Prostate gland (tissue), 2 donors: ENCODE data around the gene SGPL1. TPM values are rescaled to one million over a fixed set of nuclear protein-coding genes. Genes with fewer than 3 reads are reported as not detected.

Experiments used
- DNase-seq: peaks from one replicate; pipeline ENCODE4 v3.0.0-alpha.2; 2019; ENCODE audit warnings: low spot score
- H3K27ac ChIP-seq, 2 donors: fragments of 200-600 bp; sonication (generic); 2 replicates each; pipeline ENCODE4 v1.5.1; 2017 to 2019
- H3K27me3 ChIP-seq: fragments of 200-600 bp; sonication (generic); replicated peaks from 2 replicates; pipeline ENCODE4 v1.5.1; 2019; ENCODE audit not compliant: insufficient read depth
- H3K36me3 ChIP-seq, 2 donors: fragments of 200-600 bp; sonication (generic); 1 replicate in 1 of 2; 2 replicates in 1 of 2; pipeline versions ENCODE4 v1.5.1 to v1.8.1; 2017 to 2019
- H3K4me1 ChIP-seq: fragments of 200-600 bp; sonication (generic); replicated peaks from 2 replicates; pipeline ENCODE4 v1.5.1; 2019
- H3K4me3 ChIP-seq, 2 donors: fragments of 200-600 bp; sonication (generic); 2 replicates each; pipeline ENCODE4 v1.5.1; 2017 to 2019
- H3K9me3 ChIP-seq: fragments of 200-600 bp; sonication (generic); 2 replicates; pipeline ENCODE4 v1.5.1; 2017
- POLR2A ChIP-seq: fragments of 450-650 bp; IDR thresholded peaks from one replicate; pipeline ENCODE4 v1.6.1; 2016; ENCODE audit warnings: antibody characterized with exemption, mild to moderate bottlenecking
- POLR2AphosphoS5 ChIP-seq: sonication (generic); formaldehyde crosslinking; IDR thresholded peaks from one replicate; pipeline ENCODE4 v1.6.1; 2017; ENCODE audit warnings: antibody characterized with exemption
- WGBS: methylation state at CpG from one replicate; pipeline ENCODE4 v1.1.5; 2018; 5-methylcytosine and 5-hydroxymethylcytosine counted together
- intact Hi-C: fragments of 100-400 bp; cut with DNase I; formaldehyde crosslinking; loops from one replicate; pipeline ENCODE4 v1.14.2; 2022
- total RNA-seq, 2 donors: library from RNA; depleted of rRNA; stranded (reverse); fragments of >200 nt; gene quantifications; one replicate each; pipeline ENCODE4 v1.1.0, GENCODE V29; 2016
- TF ChIP-seq, protein P1 (sequence below), 4 experiments: fragments of 200-600 bp in 2 of 4; fragments of 450-650 bp in 2 of 4; sonication (generic) in 2 of 4; IDR thresholded peaks; 1 replicate in 3 of 4; 2 replicates in 1 of 4; pipeline ENCODE4 v1.5.1; 2016 to 2019; ENCODE audit warnings: antibody characterized with exemption in 4 of 4, mild to moderate bottlenecking in 2 of 4, moderate library complexity in 2 of 4

SGPL1 gene
- total RNA-seq, 2 donors from 2014 or later = 52.6 to 64.4 TPM

DNA sequence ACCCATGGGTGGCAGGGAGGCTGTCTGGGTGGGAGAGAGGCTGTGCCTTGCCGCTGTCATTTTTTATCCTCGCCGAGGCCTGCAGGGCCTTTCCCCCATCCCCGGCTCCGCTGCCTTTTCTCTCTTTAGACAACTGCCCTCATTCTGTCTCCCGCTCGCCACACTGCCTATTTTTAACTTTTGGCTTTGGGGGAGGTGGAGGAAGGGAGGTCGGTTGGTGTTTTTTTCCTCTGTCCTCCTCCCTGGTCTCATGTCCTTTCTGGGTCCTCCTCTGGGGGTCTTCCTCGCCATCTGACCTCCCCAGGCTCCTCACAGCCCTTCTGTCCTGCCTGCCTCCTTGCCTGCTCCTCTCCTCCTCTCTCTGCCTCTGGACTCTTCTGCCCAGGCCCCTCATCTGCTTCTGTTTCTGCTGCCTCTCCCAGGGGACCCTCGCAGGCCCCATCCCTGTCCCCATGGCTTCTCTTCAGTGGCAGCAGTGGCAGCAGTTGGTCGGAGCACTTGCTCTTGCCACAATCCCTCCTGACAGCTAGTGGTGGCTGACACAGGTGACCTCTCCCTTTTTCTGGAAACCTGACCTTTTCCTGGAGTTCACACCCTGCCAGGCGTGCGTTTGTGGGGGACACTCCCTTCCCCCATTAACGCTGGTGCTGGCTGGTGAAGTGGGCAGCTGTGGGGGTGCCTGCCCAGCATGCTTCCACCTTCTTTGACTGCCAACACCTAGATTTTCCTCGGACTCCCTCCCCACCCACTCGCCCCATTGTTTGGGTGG is 92.1 kb downstream of the SGPL1 start:
- DNase-seq = no peak
- Histone ChIP-seq H3K27ac (no peak overlapping the region), H3K36me3 (no peaks in the 10 kb centered on the region), H3K4me3 (no peak overlapping the region), H3K27me3 (no peaks in the 10 kb centered on the region), H3K9me3 (no peaks in the 10 kb centered on the region), H3K4me1 (no peaks in the 10 kb centered on the region)
- no peak for TF ChIP-seq POLR2AphosphoS5
- no peak for TF ChIP-seq POLR2A
- TF ChIP-seq, protein P1, sequence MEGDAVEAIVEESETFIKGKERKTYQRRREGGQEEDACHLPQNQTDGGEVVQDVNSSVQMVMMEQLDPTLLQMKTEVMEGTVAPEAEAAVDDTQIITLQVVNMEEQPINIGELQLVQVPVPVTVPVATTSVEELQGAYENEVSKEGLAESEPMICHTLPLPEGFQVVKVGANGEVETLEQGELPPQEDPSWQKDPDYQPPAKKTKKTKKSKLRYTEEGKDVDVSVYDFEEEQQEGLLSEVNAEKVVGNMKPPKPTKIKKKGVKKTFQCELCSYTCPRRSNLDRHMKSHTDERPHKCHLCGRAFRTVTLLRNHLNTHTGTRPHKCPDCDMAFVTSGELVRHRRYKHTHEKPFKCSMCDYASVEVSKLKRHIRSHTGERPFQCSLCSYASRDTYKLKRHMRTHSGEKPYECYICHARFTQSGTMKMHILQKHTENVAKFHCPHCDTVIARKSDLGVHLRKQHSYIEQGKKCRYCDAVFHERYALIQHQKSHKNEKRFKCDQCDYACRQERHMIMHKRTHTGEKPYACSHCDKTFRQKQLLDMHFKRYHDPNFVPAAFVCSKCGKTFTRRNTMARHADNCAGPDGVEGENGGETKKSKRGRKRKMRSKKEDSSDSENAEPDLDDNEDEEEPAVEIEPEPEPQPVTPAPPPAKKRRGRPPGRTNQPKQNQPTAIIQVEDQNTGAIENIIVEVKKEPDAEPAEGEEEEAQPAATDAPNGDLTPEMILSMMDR (IDR thresholded peaks at IDR 0.05) = no peak
- intact Hi-C loops = no loop called here
- 77% methylated on average over 16 of the region's 16 CpGs for whole genome bisulfite sequencing

DNA sequence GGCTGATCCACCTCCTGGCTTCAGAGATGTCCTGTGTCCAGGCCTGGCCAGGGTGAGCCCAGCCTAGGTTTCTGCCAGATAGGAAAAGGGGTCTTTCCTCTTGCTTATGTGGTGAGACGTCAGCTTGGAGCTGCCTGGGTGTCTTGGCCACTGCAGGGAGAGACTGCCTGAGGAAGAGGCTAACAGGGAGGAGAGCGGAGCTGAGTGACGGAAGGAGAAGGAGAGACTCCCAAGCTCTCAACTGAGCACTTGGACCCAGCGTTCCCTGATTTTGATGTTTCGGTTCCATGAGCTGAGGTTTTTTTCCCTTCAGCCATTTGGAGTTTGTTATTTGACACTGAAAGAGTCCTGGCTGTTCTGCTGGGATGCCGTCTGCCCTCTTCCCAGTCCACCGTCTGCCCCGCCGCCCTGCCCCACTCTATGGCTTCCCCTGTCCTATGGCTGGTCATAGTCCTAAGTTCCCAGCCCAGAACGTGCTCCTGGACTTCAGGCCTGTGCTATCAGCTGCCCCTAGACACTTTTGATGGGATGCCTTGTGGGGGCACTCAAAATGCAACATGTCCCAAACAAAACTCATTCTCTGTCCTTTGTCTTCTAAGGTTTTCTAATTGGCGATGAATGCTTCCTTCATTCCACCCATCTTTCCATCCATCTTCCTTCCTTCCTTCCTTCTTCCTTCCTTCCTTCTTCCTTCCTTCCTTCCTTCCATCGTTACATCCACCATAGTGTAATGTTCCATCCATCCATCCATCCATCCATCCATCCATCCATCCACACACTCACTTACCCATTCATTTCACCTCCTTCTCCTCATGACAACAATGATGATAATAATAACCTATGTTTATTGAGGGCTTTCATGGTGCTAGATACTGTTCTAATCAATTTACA is 92.9 kb downstream of the SGPL1 start:
- no peak overlapping the region for H3K27ac ChIP-seq
- no peaks in the 10 kb centered on the region for H3K27me3 ChIP-seq
- no peaks in the 10 kb centered on the region for H3K9me3 ChIP-seq
- H3K4me3 ChIP-seq = no peak overlapping the region
- no peak for DNase-seq
- WGBS = 83% methylated on average over 12 of the region's 12 CpGs
- TF ChIP-seq POLR2A = no peak
- no peaks in the 10 kb centered on the region for H3K36me3 ChIP-seq
- intact Hi-C loops = no loop called here
- no peaks in the 10 kb centered on the region for H3K4me1 ChIP-seq

DNA sequence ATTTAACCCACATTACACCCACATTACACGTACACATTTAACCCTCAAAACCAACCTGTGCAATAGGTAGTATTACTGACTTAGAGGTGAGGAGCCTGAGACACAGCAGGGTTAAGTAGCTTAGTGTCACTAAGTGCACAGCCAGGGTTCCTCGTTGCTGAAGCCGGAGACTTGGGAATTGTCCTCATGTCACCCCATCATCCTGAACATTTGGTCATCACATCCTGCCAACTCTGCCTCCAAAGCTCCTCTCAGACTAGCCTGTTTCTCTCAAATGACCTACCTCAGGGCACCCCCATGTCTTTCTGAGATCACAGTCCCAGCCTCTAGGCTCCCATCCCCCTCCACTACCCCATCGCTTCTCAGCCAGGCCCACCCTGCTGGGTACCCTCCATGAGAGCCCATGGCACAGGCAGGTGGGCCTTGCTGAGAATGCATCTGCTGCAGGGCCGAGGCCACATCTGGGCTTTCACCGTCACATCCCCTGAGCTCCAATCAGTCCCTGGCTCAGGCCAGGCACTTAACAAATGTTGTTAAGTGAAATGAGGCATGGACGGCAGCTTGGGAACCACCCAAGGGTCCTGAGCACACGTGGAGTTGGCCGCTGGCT is 93.7 kb downstream of the SGPL1 start:
- WGBS = 94% methylated on average over 9 of the region's 9 CpGs
- no peak for TF ChIP-seq POLR2AphosphoS5
- TF ChIP-seq POLR2A = no peak
- TF ChIP-seq, protein P1 (IDR thresholded peaks at IDR 0.05) = no peak
- H3K4me1 ChIP-seq = no peaks in the 10 kb centered on the region
- no peak for DNase-seq
- H3K27ac ChIP-seq = no peak overlapping the region
- H3K36me3 ChIP-seq = no peaks in the 10 kb centered on the region
- no peak overlapping the region for H3K4me3 ChIP-seq
- intact Hi-C loops = no loop called here
- H3K27me3 ChIP-seq = no peaks in the 10 kb centered on the region
- no peaks in the 10 kb centered on the region for H3K9me3 ChIP-seq

DNA sequence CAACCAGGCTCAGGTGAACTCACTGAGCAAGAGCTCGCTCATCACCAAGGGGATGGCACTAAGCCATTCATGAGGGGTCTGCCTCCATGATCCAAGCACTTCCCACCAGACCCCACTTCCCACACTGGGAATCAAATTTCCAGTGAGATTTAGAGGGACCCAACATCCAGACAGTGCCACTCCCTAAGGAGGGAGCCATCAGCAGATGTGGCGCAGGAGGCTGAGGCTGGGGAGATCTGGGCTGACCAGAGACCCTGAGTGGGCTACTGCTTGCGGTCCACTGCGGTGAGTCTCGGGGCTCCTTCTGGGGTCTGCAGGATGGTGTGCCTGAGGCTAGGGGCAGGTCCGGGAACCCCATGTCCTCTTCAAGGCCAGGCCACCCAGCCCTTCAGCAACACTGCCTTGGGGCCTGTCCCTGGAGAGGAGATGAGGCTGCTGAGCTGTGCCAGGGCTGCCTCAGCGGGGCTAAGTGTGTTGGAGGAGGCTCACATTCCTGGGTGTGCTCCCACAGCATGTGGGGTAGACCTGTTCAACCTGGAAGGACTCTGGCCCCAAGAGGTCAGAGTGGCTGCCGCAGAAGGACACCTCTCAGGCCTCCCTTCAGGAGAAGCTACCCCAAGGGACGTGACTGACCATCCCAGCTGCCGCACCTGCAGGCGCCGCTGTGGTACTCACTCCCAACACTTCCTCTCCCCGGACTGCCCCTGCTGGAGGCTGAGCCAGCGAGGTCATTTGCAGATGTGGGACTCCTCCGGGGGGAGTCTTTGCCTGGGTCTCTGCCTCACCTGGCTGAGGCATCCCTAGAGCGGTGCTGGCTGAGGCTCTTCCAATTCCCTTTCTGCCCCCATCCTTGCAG is 95.0 kb downstream of the SGPL1 start:
- no peak overlapping the region for H3K4me3 ChIP-seq
- H3K9me3 ChIP-seq = no peaks in the 10 kb centered on the region
- WGBS = 91% methylated on average over 16 of the region's 16 CpGs
- H3K36me3 ChIP-seq = no peaks in the 10 kb centered on the region
- intact Hi-C loops = no loop called here
- TF ChIP-seq, protein P1 (IDR thresholded peaks at IDR 0.05) = no peak
- no peak for TF ChIP-seq POLR2AphosphoS5
- no peak for TF ChIP-seq POLR2A
- H3K27me3 ChIP-seq = no peaks in the 10 kb centered on the region
- no peak for DNase-seq
- H3K4me1 ChIP-seq = no peaks in the 10 kb centered on the region
- no peak overlapping the region for H3K27ac ChIP-seq
